ENCODE data around the gene DYNLRB1.

DNA sequence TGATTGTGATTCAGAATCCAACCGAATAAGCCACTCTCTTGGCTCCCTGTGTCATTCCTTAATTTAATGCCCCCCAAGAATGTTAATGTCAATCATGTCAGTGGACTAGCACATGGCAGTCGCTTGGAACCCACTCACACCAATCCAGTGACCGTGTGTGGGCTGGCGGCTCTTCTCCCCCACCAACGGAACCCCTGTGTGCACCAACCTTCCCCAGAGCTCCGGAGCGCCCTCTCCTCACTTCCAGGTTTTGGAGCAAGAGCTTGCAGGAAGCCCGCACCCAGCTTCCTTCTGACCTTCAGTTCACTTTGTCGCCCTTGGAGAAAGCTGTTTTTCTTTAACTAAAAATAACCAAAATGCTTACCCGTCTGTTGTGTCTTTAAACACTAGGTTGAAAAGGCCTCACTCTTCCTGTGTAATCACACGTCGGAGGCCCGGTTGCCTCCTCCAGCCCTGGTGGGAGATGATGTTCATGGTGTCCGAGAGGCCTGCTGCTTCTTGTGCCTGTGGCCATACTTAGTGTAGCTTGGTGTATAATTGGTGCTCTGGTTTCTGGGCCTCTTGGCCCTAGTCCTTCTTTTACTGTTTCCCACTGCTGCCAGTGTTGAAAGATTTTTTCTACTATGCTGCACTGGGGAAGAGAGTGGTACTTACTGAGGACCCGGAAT lies 24.5 kb downstream of the DYNLRB1 start:
- TF ChIP-seq, protein P1, sequence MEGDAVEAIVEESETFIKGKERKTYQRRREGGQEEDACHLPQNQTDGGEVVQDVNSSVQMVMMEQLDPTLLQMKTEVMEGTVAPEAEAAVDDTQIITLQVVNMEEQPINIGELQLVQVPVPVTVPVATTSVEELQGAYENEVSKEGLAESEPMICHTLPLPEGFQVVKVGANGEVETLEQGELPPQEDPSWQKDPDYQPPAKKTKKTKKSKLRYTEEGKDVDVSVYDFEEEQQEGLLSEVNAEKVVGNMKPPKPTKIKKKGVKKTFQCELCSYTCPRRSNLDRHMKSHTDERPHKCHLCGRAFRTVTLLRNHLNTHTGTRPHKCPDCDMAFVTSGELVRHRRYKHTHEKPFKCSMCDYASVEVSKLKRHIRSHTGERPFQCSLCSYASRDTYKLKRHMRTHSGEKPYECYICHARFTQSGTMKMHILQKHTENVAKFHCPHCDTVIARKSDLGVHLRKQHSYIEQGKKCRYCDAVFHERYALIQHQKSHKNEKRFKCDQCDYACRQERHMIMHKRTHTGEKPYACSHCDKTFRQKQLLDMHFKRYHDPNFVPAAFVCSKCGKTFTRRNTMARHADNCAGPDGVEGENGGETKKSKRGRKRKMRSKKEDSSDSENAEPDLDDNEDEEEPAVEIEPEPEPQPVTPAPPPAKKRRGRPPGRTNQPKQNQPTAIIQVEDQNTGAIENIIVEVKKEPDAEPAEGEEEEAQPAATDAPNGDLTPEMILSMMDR (IDR thresholded peaks at IDR 0.05): no peak
- TF ChIP-seq POLR2AphosphoS5 (IDR thresholded peaks at IDR 0.05; ENCODE audit: insufficient read depth in 1 of 2, low read depth in 1 of 2): no peak

Measured in vagina (tissue), 2 donors.